ENCODE results near the gene CLEC20A. TPM values are rescaled to one million over a fixed set of nuclear protein-coding genes. Genes with fewer than 3 reads are reported as not detected.

Gene CLEC20A
- total and polyA plus RNA-seq, 5 donors: 0.16 to 0.51 TPM; not detected in 3

GRCh38 chr1:178500091-178500770, 3.5 kb upstream of the CLEC20A start:
- intact Hi-C loops (cut with DNase I): loop anchor here in 2 of 4 donors (5.0 to 10.0 kb wide), 2 partner anchors 185 to 188 kb away; no protein-coding TSS in a partner anchor
- no peak for ATAC-seq
- no peak for DNase-seq
- Histone ChIP-seq H3K4me3 (ENCODE audit: low read length) (no peak overlapping the region), H3K4me1 (ENCODE audit: control insufficient read depth, insufficient read depth, low read length) (no peaks in the 10 kb centered on the region), H3K9me3 (ENCODE audit: control insufficient read depth, low read length) (no peaks in the 10 kb centered on the region), H3K27ac (ENCODE audit: low read length) (no peak overlapping the region), H3K27me3 (ENCODE audit: control insufficient read depth, insufficient read depth) (no peaks in the 10 kb centered on the region)
- 84% methylated on average over 11 of the region's 11 CpGs for WGBS

GRCh38 chr1:178498896-178499675, 2.3 kb upstream of the CLEC20A start:
- intact Hi-C loops (cut with DNase I): no loop called here
- 89% methylated on average over 16 of the region's 16 CpGs for WGBS
- DNase-seq: no peak

GRCh38 chr1:178497903-178498478, 1.2 kb upstream of the CLEC20A start:
- intact Hi-C loops (cut with DNase I): no loop called here
- WGBS: 92% methylated on average over 7 of the region's 7 CpGs
- Histone ChIP-seq H3K9me3 (ENCODE audit: control insufficient read depth, low read length) (no peaks in the 10 kb centered on the region), H3K4me3 (ENCODE audit: low read length) (no peak overlapping the region), H3K27me3 (ENCODE audit: control insufficient read depth, insufficient read depth) (no peaks in the 10 kb centered on the region), H3K4me1 (ENCODE audit: control insufficient read depth, insufficient read depth, low read length) (no peaks in the 10 kb centered on the region), H3K27ac (ENCODE audit: low read length) (no peak overlapping the region)
- DNase-seq: no peak
- ATAC-seq: no peak

More at GRCh38 chr1:178498896-178499675, 2.3 kb upstream of the CLEC20A start:
- Histone ChIP-seq H3K27me3 (ENCODE audit: control insufficient read depth, insufficient read depth) (no peaks in the 10 kb centered on the region), H3K4me3 (ENCODE audit: low read length) (no peak overlapping the region), H3K9me3 (ENCODE audit: control insufficient read depth, low read length) (no peaks in the 10 kb centered on the region), H3K27ac (ENCODE audit: low read length) (no peak overlapping the region), H3K4me1 (ENCODE audit: control insufficient read depth, insufficient read depth, low read length) (no peaks in the 10 kb centered on the region)
- no peak for ATAC-seq

- Histone ChIP-seq H3K4me1 (ENCODE audit: control insufficient read depth, insufficient read depth, low read length) (no peaks in the 10 kb centered on the region), H3K27me3 (ENCODE audit: control insufficient read depth, insufficient read depth) (no peaks in the 10 kb centered on the region), H3K4me3 (ENCODE audit: low read length) (no peak overlapping the region), H3K27ac (ENCODE audit: low read length) (no peak overlapping the region), H3K9me3 (ENCODE audit: control insufficient read depth, low read length) (no peaks in the 10 kb centered on the region)
- intact Hi-C loops (cut with DNase I): no loop called here
- WGBS: 87% methylated on average over 16 of the region's 16 CpGs
- peak in 1 of 2 donors; percentile 7 for ATAC-seq
- DNase-seq: no peak
Observed at GRCh38 chr1:178495741-178496409, 889 bp downstream of the CLEC20A start.

- ATAC-seq: no peak
- Histone ChIP-seq H3K27ac (ENCODE audit: low read length) (no peak overlapping the region), H3K4me1 (ENCODE audit: control insufficient read depth, insufficient read depth, low read length) (no peaks in the 10 kb centered on the region), H3K27me3 (ENCODE audit: control insufficient read depth, insufficient read depth) (no peaks in the 10 kb centered on the region), H3K9me3 (ENCODE audit: control insufficient read depth, low read length) (no peaks in the 10 kb centered on the region), H3K4me3 (ENCODE audit: low read length) (no peak overlapping the region)
- intact Hi-C loops (cut with DNase I): no loop called here
- WGBS: 97% methylated on average over 1 of the region's 1 CpG
- no peak for DNase-seq
Observed at GRCh38 chr1:178495158-178495557, 1.6 kb downstream of the CLEC20A start.

GRCh38 chr1:178494569-178494971, 2.2 kb downstream of the CLEC20A start:
- Histone ChIP-seq H3K9me3 (ENCODE audit: control insufficient read depth, low read length) (no peaks in the 10 kb centered on the region), H3K4me3 (ENCODE audit: low read length) (no peak overlapping the region), H3K27ac (ENCODE audit: low read length) (no peak overlapping the region), H3K27me3 (ENCODE audit: control insufficient read depth, insufficient read depth) (no peaks in the 10 kb centered on the region), H3K4me1 (ENCODE audit: control insufficient read depth, insufficient read depth, low read length) (no peaks in the 10 kb centered on the region)
- no peak for DNase-seq
- ATAC-seq: no peak
- intact Hi-C loops (cut with DNase I): loop anchor here in 1 of 4 donors (5.0 kb wide), 1 partner anchor 182 kb away; no protein-coding TSS in a partner anchor
- 96% methylated on average over 13 of the region's 13 CpGs for WGBS

- Histone ChIP-seq H3K9me3 (ENCODE audit: control insufficient read depth, low read length) (no peaks in the 10 kb centered on the region), H3K27me3 (ENCODE audit: control insufficient read depth, insufficient read depth) (no peaks in the 10 kb centered on the region), H3K27ac (ENCODE audit: low read length) (no peak overlapping the region), H3K4me1 (ENCODE audit: control insufficient read depth, insufficient read depth, low read length) (no peaks in the 10 kb centered on the region), H3K4me3 (ENCODE audit: low read length) (no peak overlapping the region)
- intact Hi-C loops (cut with DNase I): loop anchor here in 1 of 4 donors (5.0 kb wide), 1 partner anchor 181 kb away; no protein-coding TSS in a partner anchor
- ATAC-seq: no peak
- no peak for DNase-seq
- WGBS: 94% methylated on average over 16 of the region's 16 CpGs
Observed at GRCh38 chr1:178493301-178493741, 3.4 kb downstream of the CLEC20A start.

GRCh38 chr1:178492341-178492740, 4.4 kb downstream of the CLEC20A start:
- ATAC-seq (no peak), DNase-seq (no peak)
- WGBS: 90% methylated on average over 11 of the region's 11 CpGs
- intact Hi-C loops (cut with DNase I): loop anchor here in 1 of 4 donors (5.0 kb wide), 1 partner anchor 180 kb away; no protein-coding TSS in a partner anchor
- H3K4me1 ChIP-seq (ENCODE audit: control insufficient read depth, insufficient read depth, low read length): no peaks in the 10 kb centered on the region
- H3K9me3 ChIP-seq (ENCODE audit: control insufficient read depth, low read length): no peaks in the 10 kb centered on the region
- no peaks in the 10 kb centered on the region for H3K27me3 ChIP-seq (ENCODE audit: control insufficient read depth, insufficient read depth)
- H3K27ac ChIP-seq (ENCODE audit: low read length): no peak overlapping the region
- H3K4me3 ChIP-seq (ENCODE audit: low read length): no peak overlapping the region

GRCh38 chr1:178491721-178492120, 5.0 kb downstream of the CLEC20A start:
- intact Hi-C loops (cut with DNase I): loop anchor here in 1 of 4 donors (5.0 kb wide), 1 partner anchor 179 kb away; no protein-coding TSS in a partner anchor
- Histone ChIP-seq H3K9me3 (ENCODE audit: control insufficient read depth, low read length) (no peaks in the 10 kb centered on the region), H3K27ac (ENCODE audit: low read length) (no peak overlapping the region), H3K27me3 (ENCODE audit: control insufficient read depth, insufficient read depth) (no peaks in the 10 kb centered on the region), H3K4me1 (ENCODE audit: control insufficient read depth, insufficient read depth, low read length) (no peaks in the 10 kb centered on the region), H3K4me3 (ENCODE audit: low read length) (no peak overlapping the region)
- 92% methylated on average over 4 of the region's 4 CpGs for WGBS
- DNase-seq (no peak), ATAC-seq (no peak)

GRCh38 chr1:178490967-178491366, 5.8 kb downstream of the CLEC20A start:
- no peaks in the 10 kb centered on the region for H3K9me3 ChIP-seq (ENCODE audit: control insufficient read depth, low read length)
- DNase-seq: no peak
- H3K27me3 ChIP-seq (ENCODE audit: control insufficient read depth, insufficient read depth): no peaks in the 10 kb centered on the region
- intact Hi-C loops (cut with DNase I): loop anchor here in 1 of 4 donors (5.0 kb wide), 1 partner anchor 179 kb away; no protein-coding TSS in a partner anchor
- WGBS: 84% methylated on average over 9 of the region's 9 CpGs
- H3K27ac ChIP-seq (ENCODE audit: low read length): no peak overlapping the region
- ATAC-seq: no peak
- no peak overlapping the region for H3K4me3 ChIP-seq (ENCODE audit: low read length)
- H3K4me1 ChIP-seq (ENCODE audit: control insufficient read depth, insufficient read depth, low read length): no peaks in the 10 kb centered on the region
